Esophagus muscularis mucosa (tissue), 4 donors: Measurements from ENCODE around the gene BICD1. TPM values are rescaled to one million over a fixed set of nuclear protein-coding genes. Genes with fewer than 3 reads are reported as not detected.

Source experiments
- DNase-seq: peaks from one replicate; pipeline ENCODE4 v3.0.0-alpha.2; 2017; ENCODE audit errors: extremely low spot score
- H3K27ac ChIP-seq, 4 donors: fragments of 200-600 bp; sonication (generic); replicated peaks in 1 of 4; 1 replicate in 3 of 4; 2 replicates in 1 of 4; pipeline ENCODE4 v1.5.1; 2016 to 2019; ENCODE audit warnings: mild to moderate bottlenecking in 1 of 4
- H3K27me3 ChIP-seq, 4 donors: fragments of 200-600 bp; sonication (generic); one replicate each; pipeline versions ENCODE4 v1.5.1 to v1.6.0; 2016 to 2019
- H3K36me3 ChIP-seq, 4 donors: fragments of 200-600 bp; sonication (generic); one replicate each; pipeline ENCODE4 v1.5.1; 2016 to 2019
- H3K4me1 ChIP-seq, 4 donors: fragments of 200-600 bp; sonication (generic); one replicate each; pipeline ENCODE4 v1.5.1; 2016 to 2019
- H3K4me3 ChIP-seq, 4 donors: fragments of 200-600 bp; sonication (generic); 1 replicate in 2 of 4; 2 replicates in 2 of 4; pipeline ENCODE4 v1.5.1; 2016 to 2019; ENCODE audit warnings: mild to moderate bottlenecking in 4 of 4, moderate library complexity in 1 of 4
- H3K9me3 ChIP-seq, 4 donors: fragments of 200-600 bp; sonication (generic); 1 replicate in 3 of 4; 2 replicates in 1 of 4; pipeline ENCODE4 v1.5.1; 2016 to 2019
- EP300 ChIP-seq: sonication (generic); formaldehyde crosslinking; IDR thresholded peaks from one replicate; pipeline ENCODE4 v1.6.1; 2017; ENCODE audit warnings: antibody characterized with exemption
- POLR2A ChIP-seq: fragments of 450-650 bp; IDR thresholded peaks from one replicate; pipeline ENCODE4 v1.6.1; 2017; ENCODE audit warnings: antibody characterized with exemption, moderate library complexity, mild to moderate bottlenecking, low read depth
- POLR2AphosphoS5 ChIP-seq, 2 donors: sonication (generic); formaldehyde crosslinking; IDR thresholded peaks; one replicate each; pipeline ENCODE4 v1.6.1; 2017; ENCODE audit warnings: antibody characterized with exemption in 2 of 2
- WGBS: methylation state at CpG from one replicate; pipeline ENCODE4 v1.1.5; 2018; 5-methylcytosine and 5-hydroxymethylcytosine counted together
- intact Hi-C: fragments of 100-400 bp; cut with DNase I; formaldehyde crosslinking; loops from one replicate; pipeline ENCODE4 v1.15.1; 2023
- total RNA-seq, 4 donors: library from RNA; depleted of rRNA; stranded (reverse); fragments of >200 nt; gene quantifications; one replicate each; pipeline versions ENCODE4 v1.1.0 to v1.2.1, GENCODE V29; 2016
- TF ChIP-seq, protein P1 (sequence below), 3 experiments: fragments of 200-600 bp in 2 of 3; fragments of 450-650 bp in 1 of 3; sonication (generic) in 2 of 3; IDR thresholded peaks; one replicate each; pipeline ENCODE4 v1.5.1; 2017 to 2019; ENCODE audit warnings: antibody characterized with exemption in 3 of 3, mild to moderate bottlenecking in 2 of 3, moderate library complexity in 1 of 3

BICD1 gene
- total RNA-seq, 4 donors from 2014 or later: 6.8 to 14.1 (median 10.2) TPM

GRCh38 chr12:32191445-32191844 is 84.8 kb downstream of the BICD1 start:
- H3K27ac ChIP-seq: no peak overlapping the region
- no peak overlapping the region for H3K4me3 ChIP-seq
- DNase-seq: no peak
- no peaks in the 10 kb centered on the region for H3K9me3 ChIP-seq
- 96% methylated on average over 3 of the region's 3 CpGs for WGBS
- H3K27me3 ChIP-seq: no peaks in the 10 kb centered on the region
- no peak for TF ChIP-seq POLR2AphosphoS5 (IDR thresholded peaks at IDR 0.05)
- TF ChIP-seq, protein P1, sequence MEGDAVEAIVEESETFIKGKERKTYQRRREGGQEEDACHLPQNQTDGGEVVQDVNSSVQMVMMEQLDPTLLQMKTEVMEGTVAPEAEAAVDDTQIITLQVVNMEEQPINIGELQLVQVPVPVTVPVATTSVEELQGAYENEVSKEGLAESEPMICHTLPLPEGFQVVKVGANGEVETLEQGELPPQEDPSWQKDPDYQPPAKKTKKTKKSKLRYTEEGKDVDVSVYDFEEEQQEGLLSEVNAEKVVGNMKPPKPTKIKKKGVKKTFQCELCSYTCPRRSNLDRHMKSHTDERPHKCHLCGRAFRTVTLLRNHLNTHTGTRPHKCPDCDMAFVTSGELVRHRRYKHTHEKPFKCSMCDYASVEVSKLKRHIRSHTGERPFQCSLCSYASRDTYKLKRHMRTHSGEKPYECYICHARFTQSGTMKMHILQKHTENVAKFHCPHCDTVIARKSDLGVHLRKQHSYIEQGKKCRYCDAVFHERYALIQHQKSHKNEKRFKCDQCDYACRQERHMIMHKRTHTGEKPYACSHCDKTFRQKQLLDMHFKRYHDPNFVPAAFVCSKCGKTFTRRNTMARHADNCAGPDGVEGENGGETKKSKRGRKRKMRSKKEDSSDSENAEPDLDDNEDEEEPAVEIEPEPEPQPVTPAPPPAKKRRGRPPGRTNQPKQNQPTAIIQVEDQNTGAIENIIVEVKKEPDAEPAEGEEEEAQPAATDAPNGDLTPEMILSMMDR (IDR thresholded peaks at IDR 0.05): no peak
- TF ChIP-seq EP300: no peak
- TF ChIP-seq POLR2A: no peak
- H3K4me1 ChIP-seq: no peaks in the 10 kb centered on the region
- H3K36me3 ChIP-seq: no peaks in the 10 kb centered on the region
- intact Hi-C loops: no loop called here

DNA sequence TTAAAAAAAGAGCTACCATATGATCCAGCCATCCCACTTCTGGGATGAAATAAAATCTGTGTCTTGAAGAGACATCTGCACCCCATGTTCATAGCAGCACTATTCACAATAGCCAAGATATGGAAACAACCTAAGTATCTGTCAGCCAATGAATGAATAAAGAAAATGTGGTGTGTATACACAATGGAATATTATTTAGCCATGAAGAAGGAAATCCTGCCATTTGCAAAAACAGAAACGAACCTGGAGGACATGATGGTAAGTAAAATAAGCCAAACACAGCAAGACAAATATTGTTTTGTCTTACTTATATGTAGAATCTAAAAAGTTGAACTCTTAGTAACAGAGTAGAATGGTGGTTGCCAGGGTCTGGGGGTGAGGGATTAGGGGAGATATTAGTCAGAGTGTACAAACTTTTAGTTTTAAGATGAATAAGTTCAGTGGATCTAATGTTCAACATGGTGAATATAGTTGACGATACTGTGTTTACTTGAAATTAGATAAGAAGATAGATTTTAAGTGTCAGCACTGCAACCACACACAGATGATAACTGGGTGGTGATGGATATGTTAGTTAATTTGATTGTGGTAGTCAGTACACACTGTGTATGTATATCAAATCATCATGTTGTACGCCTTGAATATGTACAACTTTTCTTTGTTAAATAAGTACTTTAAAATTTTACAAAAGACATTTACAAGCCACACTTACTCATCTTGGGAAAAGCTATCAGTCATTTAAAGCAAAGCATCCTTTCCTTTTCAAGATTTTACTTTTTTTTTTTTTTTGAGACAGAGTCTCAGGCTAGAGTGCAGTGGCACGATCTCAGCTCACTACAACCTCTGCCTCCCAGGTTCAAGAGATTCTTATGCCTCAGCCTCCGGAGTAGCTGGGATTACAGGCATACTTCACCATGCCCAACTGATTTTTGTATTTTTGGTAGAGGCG is 89.9 kb downstream of the BICD1 start:
- intact Hi-C loops: no loop called here
- TF ChIP-seq EP300 (no peak), POLR2AphosphoS5 (IDR thresholded peaks at IDR 0.05) (no peak), POLR2A (no peak)
- TF ChIP-seq, protein P1 (IDR thresholded peaks at IDR 0.05): no peak
- H3K9me3 ChIP-seq: no peaks in the 10 kb centered on the region
- H3K36me3 ChIP-seq: no peaks in the 10 kb centered on the region
- H3K4me1 ChIP-seq: no peaks in the 10 kb centered on the region
- H3K27ac ChIP-seq: no peak overlapping the region
- WGBS: 97% methylated on average over 6 of the region's 6 CpGs
- H3K4me3 ChIP-seq: no peak overlapping the region
- no peak for DNase-seq
- H3K27me3 ChIP-seq: no peaks in the 10 kb centered on the region

GRCh38 chr12:32197421-32197820 is 90.8 kb downstream of the BICD1 start:
- Histone ChIP-seq H3K27ac (no peak overlapping the region), H3K36me3 (no peaks in the 10 kb centered on the region), H3K4me1 (no peaks in the 10 kb centered on the region), H3K27me3 (no peaks in the 10 kb centered on the region), H3K9me3 (no peaks in the 10 kb centered on the region), H3K4me3 (no peak overlapping the region)
- no peak for DNase-seq
- TF ChIP-seq EP300 (no peak), POLR2A (no peak), POLR2AphosphoS5 (IDR thresholded peaks at IDR 0.05) (no peak)
- TF ChIP-seq, protein P1 (IDR thresholded peaks at IDR 0.05): no peak
- WGBS: 72% methylated on average over 2 of the region's 2 CpGs
- intact Hi-C loops: no loop called here

GRCh38 chr12:32198555-32198954 is 91.9 kb downstream of the BICD1 start:
- WGBS: 82% methylated on average over 2 of the region's 2 CpGs
- TF ChIP-seq POLR2AphosphoS5 (IDR thresholded peaks at IDR 0.05) (no peak), EP300 (no peak), POLR2A (no peak)
- TF ChIP-seq, protein P1 (IDR thresholded peaks at IDR 0.05): no peak
- H3K9me3 ChIP-seq: no peaks in the 10 kb centered on the region
- DNase-seq: no peak
- intact Hi-C loops: no loop called here
- H3K36me3 ChIP-seq: no peaks in the 10 kb centered on the region
- no peak overlapping the region for H3K4me3 ChIP-seq
- H3K4me1 ChIP-seq: no peaks in the 10 kb centered on the region
- H3K27ac ChIP-seq: no peak overlapping the region
- H3K27me3 ChIP-seq: no peaks in the 10 kb centered on the region
